GM12878 (cell line): Measurements from ENCODE around the gene OLIG2.

Experiments
- BHLHE40 ChIP-seq, 2 experiments: fragments of 450-650 bp in 1 of 2; IDR thresholded peaks; 2 replicates each; pipeline ENCODE4 v1.6.1; 2011 to 2017; ENCODE audit warnings: low read depth in 2 of 2, borderline replicate concordance in 1 of 2, improper control_type of control experiment in 1 of 2, low read length in 1 of 2, mild to moderate bottlenecking in 1 of 2
- BRCA1 ChIP-seq: IDR thresholded peaks from 2 replicates; pipeline ENCODE4 v1.6.1; 2011; ENCODE audit warnings: low read depth, low read length, improper control_type of control experiment
- CBX3 ChIP-seq: fragments of 200-600 bp; sonication (generic); IDR thresholded peaks from 2 replicates; pipeline ENCODE4 v1.6.1; 2016; ENCODE audit warnings: low read depth, borderline replicate concordance
- JUND ChIP-seq: IDR thresholded peaks from 2 replicates; pipeline ENCODE4 v1.6.1; 2012; ENCODE audit warnings: low read depth, mild to moderate bottlenecking, low read length, improper control_type of control experiment, moderate library complexity
- POLR2A ChIP-seq: IDR thresholded peaks from 2 replicates; pipeline ENCODE4 v1.6.1; 2011; ENCODE audit warnings: low read depth, mild to moderate bottlenecking, low read length
- RBBP5 ChIP-seq: fragments of 200-600 bp; sonication (generic); conservative IDR thresholded peaks from 2 replicates; pipeline ENCODE4 v1.6.1; 2016
- SMC3 ChIP-seq: IDR thresholded peaks from 2 replicates; pipeline ENCODE4 v1.6.1; 2011; ENCODE audit warnings: low read length, improper control_type of control experiment, borderline replicate concordance
- ZNF384 ChIP-seq: IDR thresholded peaks from 2 replicates; pipeline ENCODE4 v1.6.1; 2012; ENCODE audit warnings: low read depth, mild to moderate bottlenecking, low read length, improper control_type of control experiment, borderline replicate concordance
- TF ChIP-seq, protein P1 (sequence below), 3 experiments: IDR thresholded peaks in 2 of 3; conservative IDR thresholded peaks in 1 of 3; 2 replicates each; pipeline ENCODE4 v1.5.1; 2011; ENCODE audit warnings: low read depth in 3 of 3, low read length in 3 of 3, mild to moderate bottlenecking in 3 of 3, control low read depth in 2 of 3, moderate library complexity in 2 of 3, inconsistent platforms in 1 of 3, mixed read lengths in 1 of 3; ENCODE audit not compliant: control insufficient read depth in 2 of 3, insufficient read depth in 1 of 3; ENCODE audit errors: extremely low read depth in 1 of 3
- TF ChIP-seq, protein P2 (sequence below): fragments of 450-650 bp; formaldehyde crosslinking; IDR thresholded peaks from 2 replicates; pipeline ENCODE4 v1.5.0; 2022; ENCODE audit warnings: mild to moderate bottlenecking, missing genetic modification characterization
- TF ChIP-seq, protein P3 (sequence below): IDR thresholded peaks from 2 replicates; pipeline ENCODE4 v1.6.1; 2011; ENCODE audit warnings: mild to moderate bottlenecking, low read depth, low read length, moderate library complexity; ENCODE audit not compliant: insufficient replicate concordance

DNA sequence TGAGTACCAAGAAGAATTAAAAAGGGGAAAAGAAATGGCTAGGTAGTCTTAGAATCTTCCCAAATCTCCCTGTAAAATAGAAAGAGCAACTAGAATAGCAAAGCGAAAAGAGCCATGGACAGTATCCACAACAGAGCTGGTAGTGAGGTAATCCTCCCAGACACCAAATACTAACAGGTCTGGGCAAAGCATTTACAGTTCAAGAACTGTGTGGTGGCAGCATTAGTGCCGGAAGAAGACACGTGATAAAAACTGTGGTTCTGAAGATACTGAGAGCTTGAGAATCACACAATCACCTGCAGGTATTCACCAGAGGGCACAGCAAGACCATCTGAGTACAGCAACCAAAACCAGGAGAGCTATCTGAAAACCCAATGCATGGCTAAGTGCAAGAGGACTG lies 31.8 kb upstream of the OLIG2 start:
- TF ChIP-seq POLR2A, result no peak
- TF ChIP-seq BRCA1, result no peak
- TF ChIP-seq, protein P1, sequence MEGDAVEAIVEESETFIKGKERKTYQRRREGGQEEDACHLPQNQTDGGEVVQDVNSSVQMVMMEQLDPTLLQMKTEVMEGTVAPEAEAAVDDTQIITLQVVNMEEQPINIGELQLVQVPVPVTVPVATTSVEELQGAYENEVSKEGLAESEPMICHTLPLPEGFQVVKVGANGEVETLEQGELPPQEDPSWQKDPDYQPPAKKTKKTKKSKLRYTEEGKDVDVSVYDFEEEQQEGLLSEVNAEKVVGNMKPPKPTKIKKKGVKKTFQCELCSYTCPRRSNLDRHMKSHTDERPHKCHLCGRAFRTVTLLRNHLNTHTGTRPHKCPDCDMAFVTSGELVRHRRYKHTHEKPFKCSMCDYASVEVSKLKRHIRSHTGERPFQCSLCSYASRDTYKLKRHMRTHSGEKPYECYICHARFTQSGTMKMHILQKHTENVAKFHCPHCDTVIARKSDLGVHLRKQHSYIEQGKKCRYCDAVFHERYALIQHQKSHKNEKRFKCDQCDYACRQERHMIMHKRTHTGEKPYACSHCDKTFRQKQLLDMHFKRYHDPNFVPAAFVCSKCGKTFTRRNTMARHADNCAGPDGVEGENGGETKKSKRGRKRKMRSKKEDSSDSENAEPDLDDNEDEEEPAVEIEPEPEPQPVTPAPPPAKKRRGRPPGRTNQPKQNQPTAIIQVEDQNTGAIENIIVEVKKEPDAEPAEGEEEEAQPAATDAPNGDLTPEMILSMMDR (IDR thresholded peaks at IDR 0.05 in 2 of 3, conservative IDR thresholded peaks at IDR 0.05 in 1 of 3; ENCODE audit: control insufficient read depth in 2 of 3, extremely low read depth in 1 of 3, insufficient read depth in 1 of 3, low read depth in 3 of 3, low read length in 3 of 3), result no peak
- TF ChIP-seq, protein P2, sequence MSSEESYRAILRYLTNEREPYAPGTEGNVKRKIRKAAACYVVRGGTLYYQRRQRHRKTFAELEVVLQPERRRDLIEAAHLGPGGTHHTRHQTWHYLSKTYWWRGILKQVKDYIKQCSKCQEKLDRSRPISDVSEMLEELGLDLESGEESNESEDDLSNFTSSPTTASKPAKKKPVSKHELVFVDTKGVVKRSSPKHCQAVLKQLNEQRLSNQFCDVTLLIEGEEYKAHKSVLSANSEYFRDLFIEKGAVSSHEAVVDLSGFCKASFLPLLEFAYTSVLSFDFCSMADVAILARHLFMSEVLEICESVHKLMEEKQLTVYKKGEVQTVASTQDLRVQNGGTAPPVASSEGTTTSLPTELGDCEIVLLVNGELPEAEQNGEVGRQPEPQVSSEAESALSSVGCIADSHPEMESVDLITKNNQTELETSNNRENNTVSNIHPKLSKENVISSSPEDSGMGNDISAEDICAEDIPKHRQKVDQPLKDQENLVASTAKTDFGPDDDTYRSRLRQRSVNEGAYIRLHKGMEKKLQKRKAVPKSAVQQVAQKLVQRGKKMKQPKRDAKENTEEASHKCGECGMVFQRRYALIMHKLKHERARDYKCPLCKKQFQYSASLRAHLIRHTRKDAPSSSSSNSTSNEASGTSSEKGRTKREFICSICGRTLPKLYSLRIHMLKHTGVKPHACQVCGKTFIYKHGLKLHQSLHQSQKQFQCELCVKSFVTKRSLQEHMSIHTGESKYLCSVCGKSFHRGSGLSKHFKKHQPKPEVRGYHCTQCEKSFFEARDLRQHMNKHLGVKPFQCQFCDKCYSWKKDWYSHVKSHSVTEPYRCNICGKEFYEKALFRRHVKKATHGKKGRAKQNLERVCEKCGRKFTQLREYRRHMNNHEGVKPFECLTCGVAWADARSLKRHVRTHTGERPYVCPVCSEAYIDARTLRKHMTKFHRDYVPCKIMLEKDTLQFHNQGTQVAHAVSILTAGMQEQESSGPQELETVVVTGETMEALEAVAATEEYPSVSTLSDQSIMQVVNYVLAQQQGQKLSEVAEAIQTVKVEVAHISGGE, result no peak
- TF ChIP-seq CBX3, result no peak
- TF ChIP-seq ZNF384, result no peak
- TF ChIP-seq RBBP5, result no peak
- TF ChIP-seq JUND, result no peak
- no peak for TF ChIP-seq BHLHE40 (IDR thresholded peaks at IDR 0.05; ENCODE audit: borderline replicate concordance in 1 of 2, low read depth in 2 of 2, low read length in 1 of 2)
- no peak for TF ChIP-seq SMC3
- TF ChIP-seq, protein P3, sequence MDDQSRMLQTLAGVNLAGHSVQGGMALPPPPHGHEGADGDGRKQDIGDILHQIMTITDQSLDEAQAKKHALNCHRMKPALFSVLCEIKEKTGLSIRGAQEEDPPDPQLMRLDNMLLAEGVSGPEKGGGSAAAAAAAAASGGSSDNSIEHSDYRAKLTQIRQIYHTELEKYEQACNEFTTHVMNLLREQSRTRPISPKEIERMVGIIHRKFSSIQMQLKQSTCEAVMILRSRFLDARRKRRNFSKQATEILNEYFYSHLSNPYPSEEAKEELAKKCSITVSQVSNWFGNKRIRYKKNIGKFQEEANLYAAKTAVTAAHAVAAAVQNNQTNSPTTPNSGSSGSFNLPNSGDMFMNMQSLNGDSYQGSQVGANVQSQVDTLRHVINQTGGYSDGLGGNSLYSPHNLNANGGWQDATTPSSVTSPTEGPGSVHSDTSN, result no peak
